GM21423 (cell line): ENCODE results near the gene SCAPER.

Experiments
- ATAC-seq: cut with Tn5 transposase; IDR thresholded peaks from one replicate; pipeline ENCODE4 v1.9.1; 2021; ENCODE audit warnings: mild to moderate bottlenecking, moderate library complexity; ENCODE audit not compliant: unreplicated experiment

Gene SCAPER

DNA sequence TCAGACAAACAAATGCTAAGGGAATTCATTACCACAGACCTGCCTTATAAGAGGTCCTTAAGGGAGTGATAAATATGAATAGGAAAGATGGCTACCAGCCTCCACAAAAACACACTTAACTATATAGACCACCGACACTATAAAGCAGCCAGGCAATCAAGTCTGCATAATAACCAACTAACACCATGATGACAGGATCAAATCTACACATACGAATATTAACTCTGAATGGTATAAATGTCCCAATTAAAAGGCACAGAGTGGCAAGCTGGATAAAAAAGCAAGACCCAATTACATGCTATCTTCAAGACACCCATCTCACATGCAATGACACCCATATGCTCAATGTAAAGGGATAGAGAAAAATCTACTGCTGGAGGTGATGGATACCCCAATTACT, 221.1 kb downstream of the SCAPER start:
- ATAC-seq, result no peak

DNA sequence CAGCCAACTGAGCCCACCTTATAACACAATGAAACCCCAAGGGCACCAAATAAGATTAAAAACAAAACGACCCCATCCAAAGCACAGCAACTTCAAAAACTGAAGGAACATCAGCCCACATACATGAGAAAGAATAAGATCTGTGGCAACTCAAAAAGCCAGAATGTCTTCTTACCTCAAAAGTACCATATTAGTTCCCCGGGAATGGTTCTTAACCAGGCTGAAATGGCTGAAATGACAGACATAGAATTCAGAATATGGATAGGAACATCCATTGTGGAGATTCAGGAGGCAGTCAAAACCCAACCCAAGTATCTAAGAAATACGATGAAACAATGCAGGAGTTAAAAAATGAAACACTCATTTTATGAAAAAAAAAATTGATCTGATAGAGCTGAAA, 222.3 kb downstream of the SCAPER start:
- no peak for ATAC-seq

DNA sequence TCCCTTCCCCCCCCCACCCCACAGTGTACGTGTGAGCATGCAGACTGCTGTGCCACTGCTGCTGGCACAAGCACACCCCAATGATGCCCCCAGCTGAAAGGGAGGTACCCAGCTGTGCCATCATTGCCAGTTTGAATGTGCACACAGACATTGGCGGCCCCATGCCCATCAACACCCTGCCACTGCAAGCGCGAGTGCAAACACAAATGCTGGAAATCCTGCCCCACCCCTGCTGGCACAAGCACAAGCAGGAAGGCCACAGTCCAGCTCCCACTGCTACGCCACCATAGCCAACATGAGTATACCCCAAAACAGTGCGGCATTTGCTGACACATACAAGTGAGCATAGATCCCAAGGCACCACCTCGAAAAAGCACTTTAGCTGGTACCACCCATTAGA, 222.9 kb downstream of the SCAPER start:
- no peak for ATAC-seq

DNA sequence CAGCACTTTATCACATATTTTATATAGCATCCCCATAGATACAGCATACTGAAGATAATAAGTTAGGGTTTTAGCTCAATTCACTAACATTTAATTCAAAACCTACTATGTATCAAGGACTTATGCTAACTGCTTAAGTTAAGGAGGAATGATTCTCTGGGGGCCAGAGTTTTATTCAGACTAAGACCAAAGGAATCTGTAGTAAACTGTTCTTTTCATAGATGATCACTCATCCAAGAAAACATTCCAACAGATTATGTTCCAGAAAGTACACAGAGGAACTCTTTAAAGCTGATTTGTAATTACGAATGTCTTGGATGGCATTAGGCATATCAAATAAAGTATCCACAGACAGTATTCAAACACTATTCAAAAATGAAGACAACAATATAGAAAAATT, 226.4 kb downstream of the SCAPER start:
- ATAC-seq, result no peak

DNA sequence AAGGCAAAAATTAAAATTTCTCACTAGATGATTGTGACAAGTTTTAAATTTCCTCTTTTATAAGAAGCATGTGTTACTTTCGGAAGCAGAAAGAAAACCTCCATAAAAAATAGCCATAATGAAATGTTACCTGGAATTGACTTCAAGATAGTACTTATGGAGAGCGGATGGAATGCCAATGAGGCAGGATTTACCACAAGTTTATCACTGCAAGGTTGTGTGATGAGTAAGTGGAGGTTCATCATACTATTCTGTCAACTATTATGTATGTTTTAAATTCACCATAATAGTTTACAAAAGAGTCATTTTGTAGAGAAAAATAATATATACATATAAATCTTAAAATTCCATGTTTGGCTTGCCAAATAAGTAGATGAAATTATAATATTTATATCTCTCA, 230.3 kb downstream of the SCAPER start:
- ATAC-seq, result no peak

DNA sequence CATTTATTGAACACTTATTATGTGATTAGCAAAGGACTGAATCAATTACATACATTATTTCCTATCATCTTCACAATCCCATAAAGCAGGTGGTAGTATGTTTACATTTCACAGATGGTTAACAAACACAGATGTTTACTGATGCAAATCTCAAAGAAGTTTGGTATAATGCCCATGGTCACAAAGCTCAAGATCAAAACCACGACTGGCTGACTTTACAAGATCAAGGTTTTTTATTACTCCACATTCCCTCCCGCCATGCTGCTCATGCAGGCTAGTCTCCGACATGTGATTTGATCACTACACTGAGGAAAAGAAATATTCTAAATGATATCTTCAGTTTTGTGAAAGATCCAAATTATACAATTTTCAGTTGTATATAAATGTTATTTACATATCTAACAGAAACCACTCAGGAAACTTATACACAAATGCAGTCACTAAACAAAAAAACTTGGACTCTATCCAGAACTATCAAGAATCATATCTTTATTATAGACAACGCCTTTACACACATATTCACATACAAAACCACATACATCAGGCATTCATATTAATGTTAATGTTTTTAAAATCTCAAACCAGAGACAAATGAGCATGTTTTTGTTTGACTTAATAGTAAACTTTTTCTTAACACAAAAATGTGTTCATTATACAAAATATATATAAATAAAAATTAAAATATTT, 235.5 kb downstream of the SCAPER start:
- ATAC-seq, result no peak

DNA sequence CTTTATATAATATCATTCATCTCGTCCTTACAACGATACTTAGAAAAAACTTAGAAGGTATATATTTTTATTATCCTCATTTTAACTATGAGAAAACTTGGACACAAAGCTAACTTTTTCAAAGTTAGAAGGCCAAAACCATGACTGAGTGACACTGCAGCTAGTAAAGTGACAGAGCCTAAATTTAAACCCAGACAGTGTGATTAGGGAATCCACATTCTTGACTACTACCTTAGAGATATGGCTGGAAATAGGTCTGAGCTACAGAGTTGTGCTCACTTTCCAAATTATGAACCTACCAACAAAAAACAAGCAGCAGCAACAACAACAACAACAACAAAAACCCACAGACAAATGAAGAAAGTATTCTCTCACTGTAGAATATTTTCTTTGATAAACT, 236.2 kb downstream of the SCAPER start:
- no peak for ATAC-seq

DNA sequence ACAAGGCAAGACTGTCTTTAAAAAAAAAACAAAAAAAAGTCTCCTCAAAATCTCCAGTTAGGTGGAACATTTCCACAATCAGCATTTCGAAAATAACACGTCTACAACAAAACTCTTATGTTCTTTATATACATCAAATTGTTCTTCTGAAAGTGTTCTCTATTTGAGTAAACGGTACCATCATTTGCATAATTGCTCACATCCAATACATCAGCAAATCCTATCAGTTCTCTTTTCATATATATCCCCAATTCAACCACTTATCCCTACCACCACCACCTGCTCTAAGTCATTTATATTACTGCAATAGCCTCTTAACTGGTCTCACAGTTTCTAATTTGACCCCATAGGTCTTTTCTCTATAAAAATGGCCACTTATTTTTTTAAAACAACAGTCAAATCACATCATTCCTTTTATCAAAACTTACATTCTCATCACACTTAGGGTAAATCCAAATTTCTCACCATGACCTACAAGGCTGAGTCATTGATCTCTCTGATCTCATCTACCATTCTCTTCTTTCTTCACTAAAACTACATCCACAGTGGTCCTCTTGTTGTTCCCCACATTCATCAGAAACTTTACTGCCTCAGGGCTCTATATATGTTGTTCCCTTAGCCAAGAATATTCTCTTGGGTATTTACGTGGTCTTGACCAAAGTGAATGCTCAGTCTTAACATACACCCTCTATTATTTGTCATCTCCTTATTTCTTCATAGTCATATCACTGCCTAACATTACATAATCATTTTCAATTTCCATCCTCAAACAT, 237.0 kb downstream of the SCAPER start:
- no peak for ATAC-seq

DNA sequence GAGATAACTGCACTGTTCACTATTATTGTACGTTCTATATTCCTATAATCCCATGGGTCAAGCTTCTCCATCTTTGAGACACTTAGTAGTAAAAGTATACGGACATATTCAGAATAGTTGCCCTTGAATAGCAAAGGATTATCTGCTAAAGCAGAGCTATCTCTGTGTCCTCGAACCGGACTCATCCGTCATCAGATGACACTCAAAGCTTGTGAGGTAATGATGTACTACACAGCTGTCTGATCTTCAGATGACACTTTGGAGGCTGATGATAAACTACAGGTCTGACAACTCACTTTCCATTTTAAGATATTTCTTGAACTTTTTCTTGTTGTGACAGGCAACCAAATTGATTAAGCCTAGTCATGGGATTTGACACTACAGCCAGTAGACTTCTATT, 240.2 kb downstream of the SCAPER start:
- no peak for ATAC-seq

DNA sequence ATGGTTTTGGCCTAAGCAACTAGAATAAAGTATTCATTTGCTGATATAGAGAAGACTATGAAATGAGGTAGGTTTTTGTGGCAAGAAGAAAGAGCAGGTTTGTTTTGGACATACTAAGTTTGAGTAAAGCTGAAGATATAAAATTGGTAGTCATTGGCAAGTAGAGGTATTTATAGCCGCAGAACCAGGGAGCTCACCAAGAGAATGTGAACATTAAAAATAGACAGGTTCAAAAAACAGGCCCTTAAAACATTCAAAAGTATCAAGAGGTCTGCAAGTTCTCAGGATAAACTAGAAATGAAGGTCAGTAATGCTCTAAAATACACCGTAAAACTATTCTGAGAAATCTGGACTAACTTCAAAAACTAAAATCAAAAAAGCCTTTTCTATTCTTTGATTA, 240.7 kb downstream of the SCAPER start:
- no peak for ATAC-seq

DNA sequence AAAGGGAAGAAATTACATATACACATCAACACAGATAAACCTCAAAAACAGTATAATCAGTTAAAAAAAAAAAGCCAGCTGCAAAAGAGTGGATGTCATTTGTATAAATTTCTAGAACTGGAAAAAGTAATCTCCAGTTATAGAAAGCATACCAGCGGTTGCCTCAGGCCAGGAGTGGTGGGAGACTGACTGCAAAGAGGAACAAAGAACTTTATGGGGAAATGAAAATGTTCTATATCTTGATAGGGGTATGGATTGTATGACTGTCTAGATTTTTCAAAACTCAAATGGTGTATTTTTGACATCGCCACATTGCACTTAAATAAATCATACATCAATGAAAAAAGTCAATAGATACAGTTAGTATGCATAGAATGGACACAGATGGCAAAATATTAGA, 241.6 kb downstream of the SCAPER start:
- ATAC-seq, result no peak

DNA sequence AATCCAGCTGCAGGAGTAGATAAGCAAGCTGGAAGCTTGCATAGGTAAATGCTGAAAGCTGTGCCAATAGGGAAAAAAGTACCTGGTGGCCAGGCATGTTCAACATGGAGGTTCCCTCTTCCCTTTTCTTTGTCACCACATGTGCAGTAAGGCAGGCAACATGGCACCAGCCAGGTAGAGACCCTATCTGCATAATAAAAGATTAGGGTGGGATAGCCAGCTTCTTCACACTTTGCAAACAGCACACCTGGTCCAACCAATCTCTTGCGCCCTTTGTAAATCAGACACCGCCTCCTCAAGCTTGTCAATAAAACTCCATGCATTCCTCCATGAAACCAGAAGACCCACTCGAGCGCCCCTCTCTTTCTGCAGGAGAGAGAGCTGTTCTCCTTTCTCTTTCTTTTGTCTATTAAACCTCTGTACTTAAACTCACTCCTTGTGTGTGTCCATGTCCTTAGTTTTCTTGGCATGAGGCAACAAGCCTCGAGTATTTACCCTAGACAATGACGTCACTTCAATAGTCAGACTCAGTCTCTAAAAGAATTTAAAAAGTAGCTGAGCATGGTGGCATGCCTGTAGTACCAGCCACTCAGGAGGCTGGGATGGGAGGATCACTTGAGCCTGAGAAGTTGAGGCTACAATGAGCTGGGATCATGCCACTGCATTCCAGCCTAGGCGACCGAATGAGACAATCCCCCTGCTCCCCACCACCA, 256.3 kb downstream of the SCAPER start:
- no peak for ATAC-seq

DNA sequence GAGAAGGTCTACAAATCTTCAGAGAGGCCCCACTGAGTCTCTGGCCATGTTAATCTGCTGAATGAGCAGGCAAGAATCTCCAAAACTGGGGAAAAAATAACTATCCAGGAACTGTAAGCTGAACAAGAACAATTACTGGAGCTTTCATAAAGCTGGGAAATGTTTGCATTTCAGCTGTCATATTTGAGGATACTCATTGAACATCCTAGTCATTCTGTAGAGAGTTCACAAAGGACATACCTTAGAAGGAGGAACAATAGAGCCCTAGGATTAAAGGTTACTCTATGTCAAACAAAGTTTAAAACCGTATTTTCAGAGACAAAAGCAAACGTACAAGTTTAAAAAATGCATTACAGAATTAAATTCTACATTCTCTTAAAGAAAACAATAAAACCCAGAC, 257.5 kb downstream of the SCAPER start:
- ATAC-seq, result no peak

DNA sequence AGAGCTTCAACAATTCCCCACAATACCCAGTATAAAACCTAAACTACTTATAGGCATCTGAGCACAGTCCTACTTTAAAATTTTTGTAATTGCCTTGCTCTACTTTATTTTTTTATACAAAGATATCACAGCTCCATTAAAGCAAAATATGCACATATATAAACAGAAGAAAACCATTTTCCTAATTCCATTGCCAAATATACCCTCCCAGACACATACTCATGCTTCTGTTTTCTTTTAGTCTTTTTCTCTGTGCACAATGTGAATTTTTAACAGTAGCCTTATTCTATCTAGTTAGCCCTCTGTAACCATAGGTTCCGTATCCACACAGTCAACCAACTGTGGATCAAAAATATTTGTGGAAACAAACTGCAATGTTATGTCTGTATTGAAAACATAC, 260.5 kb downstream of the SCAPER start:
- no peak for ATAC-seq

DNA sequence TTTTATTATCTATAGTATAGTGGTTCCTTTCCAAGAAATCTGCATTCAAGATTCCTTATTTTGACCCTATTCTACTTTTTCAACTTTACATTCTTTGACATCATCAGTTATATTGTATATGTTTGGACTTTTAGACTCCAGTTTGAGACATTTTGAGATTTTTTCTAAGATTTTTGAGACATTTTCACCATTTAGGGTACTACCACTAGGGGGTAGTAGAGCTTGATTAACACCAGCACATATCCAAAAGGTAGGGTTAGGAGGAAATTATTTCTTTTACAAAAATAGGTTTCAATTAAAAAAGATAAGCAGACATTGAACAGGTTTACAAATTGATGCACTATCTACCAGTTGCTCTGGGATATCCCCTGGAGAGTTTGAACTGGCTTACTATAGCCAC, 262.5 kb downstream of the SCAPER start:
- no peak for ATAC-seq

DNA sequence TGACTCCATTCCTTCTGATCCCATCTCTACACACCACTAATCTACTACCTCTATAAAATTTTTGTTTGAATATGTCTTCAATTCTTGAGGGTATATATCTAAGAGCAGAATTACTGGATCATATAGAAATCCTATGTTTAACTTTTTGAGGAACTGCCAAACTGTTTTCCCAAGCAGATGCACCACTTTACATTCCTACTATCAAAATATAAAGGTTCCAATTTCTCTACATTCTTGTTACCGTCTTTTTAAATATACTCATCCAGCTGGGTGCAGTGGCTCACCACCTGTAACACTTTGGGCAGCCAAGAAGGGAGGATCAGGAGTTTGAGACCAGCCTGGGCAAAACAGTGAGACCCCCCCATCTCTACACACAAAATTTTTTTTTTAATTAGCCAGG, 268.0 kb downstream of the SCAPER start:
- ATAC-seq, result no peak

DNA sequence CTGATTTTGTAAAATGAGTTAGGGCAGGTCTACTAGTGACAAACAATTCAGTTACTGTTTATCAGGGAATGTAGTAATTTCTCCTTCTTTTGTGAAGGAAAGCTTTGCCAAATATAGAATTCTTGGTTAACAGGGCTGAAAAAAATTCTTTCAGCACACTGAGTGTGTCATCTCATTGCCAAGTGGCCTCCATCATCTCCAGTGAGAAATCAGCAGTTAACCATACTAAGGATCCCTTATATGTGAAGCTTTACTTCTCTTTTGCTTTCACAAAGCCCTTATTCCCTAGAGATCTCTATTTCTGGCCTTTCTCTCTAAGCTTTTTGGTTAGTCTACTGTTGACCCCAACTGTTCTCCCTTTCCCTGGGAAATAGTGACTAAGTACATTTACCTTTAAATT, 269.1 kb downstream of the SCAPER start:
- no peak for ATAC-seq

DNA sequence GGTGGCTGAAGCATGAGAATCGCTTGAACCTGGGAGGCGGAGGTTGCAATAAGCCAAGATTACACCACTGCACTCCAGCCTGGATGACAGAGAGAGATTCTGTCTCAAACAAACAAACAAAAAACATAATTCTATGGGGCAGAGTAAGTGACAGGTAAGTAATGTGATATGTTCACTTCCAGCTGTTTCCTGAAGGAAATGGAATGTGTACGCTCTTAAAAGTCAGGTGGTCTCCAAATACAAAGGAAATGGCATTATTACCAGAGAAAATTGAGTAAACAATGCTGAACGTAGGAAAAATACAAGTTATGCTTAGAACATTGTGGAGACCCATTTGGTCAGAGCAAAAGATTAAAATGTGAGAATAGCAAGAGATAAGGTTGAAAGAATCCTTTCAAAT, 278.5 kb downstream of the SCAPER start:
- no peak for ATAC-seq

DNA sequence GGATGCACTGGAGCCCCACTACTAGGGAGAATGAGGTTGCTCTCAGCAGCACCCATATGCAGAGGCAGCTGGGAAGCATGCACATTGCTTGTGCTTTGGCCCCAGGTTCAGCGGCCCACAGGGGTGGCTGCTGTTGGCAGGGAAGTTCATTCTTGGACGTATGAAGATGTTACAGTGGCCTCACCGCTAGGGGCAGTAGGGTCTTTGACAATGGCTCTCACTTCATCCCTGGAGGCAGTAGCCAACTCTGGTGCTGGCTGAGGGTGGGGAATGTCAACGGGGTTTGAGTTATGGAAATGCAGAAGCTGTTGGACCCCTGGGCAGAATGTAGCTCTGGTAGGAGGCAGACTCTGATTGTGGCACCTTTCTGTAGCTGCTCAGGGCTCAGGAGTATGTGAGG, 279.9 kb downstream of the SCAPER start:
- no peak for ATAC-seq

DNA sequence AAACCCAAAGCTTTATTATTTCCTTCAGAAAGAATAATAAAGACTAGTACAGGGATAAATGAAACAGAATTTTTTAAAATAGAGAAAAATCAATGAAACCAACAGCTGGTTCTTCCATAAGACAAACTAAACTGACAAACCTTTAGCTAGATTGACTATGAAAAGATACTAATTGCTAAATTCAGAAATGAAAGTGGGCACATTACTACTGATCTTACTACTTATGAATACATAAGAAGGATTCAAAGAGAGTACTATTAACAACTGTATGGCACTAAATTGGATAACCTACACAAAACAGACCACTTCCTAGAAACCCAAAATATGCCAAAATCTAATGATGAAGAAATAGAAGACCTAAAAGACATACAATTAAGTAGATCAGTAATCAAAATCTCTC, 290.4 kb downstream of the SCAPER start:
- ATAC-seq, result no peak

DNA sequence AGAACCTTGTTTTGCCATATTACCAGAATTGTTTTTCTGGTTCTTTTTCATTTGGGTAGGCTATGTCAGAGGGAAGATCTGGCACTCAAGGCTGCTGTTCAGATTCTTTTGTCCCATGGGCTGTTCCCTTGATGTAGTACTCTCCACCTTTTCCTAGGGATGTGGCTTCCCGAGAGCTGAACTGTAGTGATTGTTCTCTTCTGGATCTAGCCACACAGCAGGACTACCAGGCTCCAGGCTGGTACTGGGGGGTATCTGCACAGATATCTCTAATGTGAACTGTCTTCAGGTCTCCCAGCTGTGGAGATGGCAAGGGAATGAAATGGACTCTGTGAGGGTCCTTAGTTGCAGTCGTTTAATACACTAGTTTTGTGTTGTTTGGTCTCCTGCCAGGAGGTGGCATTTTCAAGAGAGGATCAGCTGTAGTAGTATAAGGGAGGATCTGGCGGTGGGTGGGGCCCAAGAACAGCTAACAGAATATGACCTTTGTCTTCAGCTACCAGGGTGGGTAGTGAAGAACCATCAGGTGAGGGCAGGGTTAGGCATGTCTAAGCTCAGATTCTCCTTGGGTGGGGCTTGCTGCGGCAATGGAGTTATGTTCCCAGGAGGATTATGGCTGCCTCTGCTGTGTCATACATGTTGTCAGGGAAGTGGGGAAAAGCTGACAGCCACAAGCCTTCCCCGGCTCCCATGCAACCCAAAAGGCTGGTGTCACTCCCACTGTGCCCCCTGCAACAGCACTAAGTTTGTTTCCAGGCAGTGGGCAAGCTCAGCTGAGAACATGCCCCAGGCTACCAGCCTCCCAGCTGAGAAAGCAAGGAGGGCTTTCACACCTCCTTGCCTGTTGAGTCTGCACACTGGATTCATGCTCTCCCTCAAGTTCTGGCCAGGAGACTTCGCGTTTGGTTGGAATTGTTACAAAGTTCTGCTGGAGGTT, 316.1 kb downstream of the SCAPER start:
- ATAC-seq, result no peak
